Measurements from ENCODE around the gene CAB39.

- TF ChIP-seq CTCF (IDR thresholded peaks at IDR 0.05) (no peak), ZFX (IDR thresholded peaks at IDR 0.05; ENCODE audit: borderline replicate concordance) (no peak)
Observed at GRCh38 chr2:230796280-230796862, 83.7 kb downstream of the CAB39 start.
